ENCODE measurements around the gene YY2. TPM values are rescaled to one million over a fixed set of nuclear protein-coding genes. Genes with fewer than 3 reads are reported as not detected.

The YY2 gene
- total and polyA plus RNA-seq, 9 donors = 1.1 to 3.1 (median 2.4) TPM

DNA sequence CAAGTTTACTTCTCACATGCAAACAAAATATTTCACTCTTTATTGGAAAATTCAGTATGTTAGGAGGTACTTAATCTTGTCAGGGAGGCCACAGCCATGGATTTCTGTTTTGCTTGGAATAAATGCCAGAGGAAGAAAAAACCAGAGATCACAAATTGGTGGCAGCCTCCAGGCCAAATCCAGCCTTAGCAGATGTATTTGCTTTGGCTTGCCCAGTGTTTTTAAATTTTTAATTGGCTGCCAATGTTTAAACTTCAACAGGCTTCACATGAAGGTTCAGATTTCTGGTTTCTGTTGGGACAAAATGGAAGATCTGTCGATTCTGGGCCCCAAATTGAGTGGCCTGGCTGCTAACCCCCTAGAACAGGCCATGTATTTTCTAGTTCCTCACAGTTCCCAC, 19.2 kb downstream of the YY2 start:
- no peaks in the 10 kb centered on the region for H3K36me3 ChIP-seq
- intact Hi-C loops (cut with DNase I) = no loop called here

GRCh38 chrX:21881881-21882574, 26.2 kb downstream of the YY2 start:
- Histone ChIP-seq H3K4me3 (no peak overlapping the region), H3K27ac (no peak overlapping the region), H3K36me3 (no peaks in the 10 kb centered on the region), H3K4me1 (ENCODE audit: insufficient read depth) (no peaks in the 10 kb centered on the region), H3K9me3 (no peaks in the 10 kb centered on the region), H3K27me3 (no peaks in the 10 kb centered on the region)
- TF ChIP-seq CTCF (IDR thresholded peaks at IDR 0.05) (no peak), POLR2A (IDR thresholded peaks at IDR 0.05) (no peak), EP300 (IDR thresholded peaks at IDR 0.05) (no peak)
- no peak for DNase-seq
- WGBS, 3 donors = 82 to 86% (median 83%) methylated on average over 3 of the region's 3 CpGs
- intact Hi-C loops (cut with DNase I) = no loop called here

More for the DNA sequence above, 19.2 kb downstream of the YY2 start:
- no peak overlapping the region for H3K4me3 ChIP-seq
- H3K27me3 ChIP-seq = no peaks in the 10 kb centered on the region
- WGBS, 3 donors = 38 to 56% (median 53%) methylated on average over 1 of the region's 1 CpG
- peaks cover 1% of the 10 kb centered on the region for H3K4me1 ChIP-seq (ENCODE audit: insufficient read depth)
- no peaks in the 10 kb centered on the region for H3K9me3 ChIP-seq
- TF ChIP-seq CTCF (IDR thresholded peaks at IDR 0.05) (no peak), EP300 (IDR thresholded peaks at IDR 0.05) (no peak), POLR2A (IDR thresholded peaks at IDR 0.05) (no peak)
- no peak overlapping the region for H3K27ac ChIP-seq
- DNase-seq = no peak

DNA sequence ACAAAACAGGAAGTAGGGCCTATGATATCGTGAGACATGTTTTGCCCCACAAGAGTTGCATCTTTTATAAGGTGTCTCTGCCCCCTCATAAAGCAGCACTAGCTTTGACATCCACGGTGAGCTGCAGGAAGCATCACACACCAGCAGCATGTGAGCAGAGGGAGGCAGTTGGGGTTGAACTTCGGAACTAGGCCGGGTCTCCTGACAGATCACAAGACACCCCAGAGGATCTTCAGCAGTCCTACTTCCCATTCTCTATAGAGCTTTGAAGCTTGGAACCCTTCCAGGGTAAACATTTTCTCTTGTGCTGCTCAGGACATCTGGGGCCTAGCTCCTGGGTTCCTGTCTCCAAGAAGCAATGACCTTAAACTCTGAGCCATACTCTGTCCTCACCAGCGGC, 27.5 kb downstream of the YY2 start:
- H3K27ac ChIP-seq = no peak overlapping the region
- no peaks in the 10 kb centered on the region for H3K27me3 ChIP-seq
- intact Hi-C loops (cut with DNase I) = no loop called here
- no peaks in the 10 kb centered on the region for H3K36me3 ChIP-seq
- H3K9me3 ChIP-seq = no peaks in the 10 kb centered on the region
- H3K4me3 ChIP-seq = no peak overlapping the region
- TF ChIP-seq EP300 (IDR thresholded peaks at IDR 0.05) = no peak
- TF ChIP-seq CTCF (IDR thresholded peaks at IDR 0.05) = no peak
- no peak for TF ChIP-seq POLR2A (IDR thresholded peaks at IDR 0.05)
- no peak for DNase-seq
- H3K4me1 ChIP-seq (ENCODE audit: insufficient read depth) = no peaks in the 10 kb centered on the region
- WGBS, 3 donors = 64 to 74% (median 74%) methylated on average over 5 of the region's 5 CpGs

- H3K27ac ChIP-seq = no peak overlapping the region
- DNase-seq = no peak
- H3K9me3 ChIP-seq = no peaks in the 10 kb centered on the region
- no peaks in the 10 kb centered on the region for H3K36me3 ChIP-seq
- H3K27me3 ChIP-seq = no peaks in the 10 kb centered on the region
- WGBS, 3 donors = 84 to 87% (median 85%) methylated on average over 1 of the region's 1 CpG
- TF ChIP-seq EP300 (IDR thresholded peaks at IDR 0.05) = no peak
- TF ChIP-seq POLR2A (IDR thresholded peaks at IDR 0.05) = no peak
- no peak for TF ChIP-seq CTCF (IDR thresholded peaks at IDR 0.05)
- H3K4me1 ChIP-seq (ENCODE audit: insufficient read depth) = no peaks in the 10 kb centered on the region
- intact Hi-C loops (cut with DNase I) = no loop called here
- H3K4me3 ChIP-seq = no peak overlapping the region
These were observed 29.8 kb downstream of the YY2 start for GRCh38 chrX:21885568-21885967.

Data from ovary (tissue), 9 donors.